PC-9 (cell line): Measurements from ENCODE around the gene RBCK1. TPM values are rescaled to one million over a fixed set of nuclear protein-coding genes. Genes with fewer than 3 reads are reported as not detected.
A peak's percentile ranks its signal among the peaks of the same experiment; 100 is the strongest.
"Not testable (repeated sequence)": the region's sequence is repeated elsewhere in the genome, so short reads cannot be mapped to it uniquely, and the experiment has no call there.

Experiments
- BruUV-seq: library from RNA; stranded (reverse); fragments of 400-500 nt; replicated peaks from 2 replicates; lab custom pipeline; 2021; lab: Mats Ljungman, UMichigan
- CTCF ChIA-PET: fragments of 300-600 bp; sonication (Branson Sonifier 250); formaldehyde crosslinking; loops from one replicate; lab custom pipeline; 2022; ENCODE audit warnings: antibody characterized with exemption; lab: Charles Lee
- POLR2A ChIA-PET: fragments of 300-600 bp; sonication (Branson Sonifier 250); formaldehyde crosslinking; loops from one replicate; lab custom pipeline; 2022; ENCODE audit warnings: antibody characterized with exemption; ENCODE audit not compliant: unreplicated experiment; lab: Charles Lee
- DNase-seq, 2 experiments: peaks; one replicate each; pipeline versions ENCODE4 v3.0.0 to v3.0.0-alpha.2; 2015 to 2022; ENCODE audit warnings: mixed read lengths in 1 of 2
- H2AFZ ChIP-seq: fragments of 200-600 bp; sonication (generic); 2 replicates; pipeline ENCODE4 v1.8.1; 2017; ENCODE audit warnings: antibody characterized with exemption
- H3F3A ChIP-seq: fragments of 200-600 bp; sonication (generic); 2 replicates; pipeline ENCODE4 v1.8.1; 2017; ENCODE audit warnings: antibody characterized with exemption, mild to moderate bottlenecking, low read depth; ENCODE audit not compliant: insufficient read depth
- H3K27ac ChIP-seq: fragments of 200-600 bp; sonication (generic); 2 replicates; pipeline ENCODE4 v1.6.1; 2016; ENCODE audit warnings: mixed run types
- H3K27me3 ChIP-seq: fragments of 200-600 bp; sonication (generic); 2 replicates; pipeline ENCODE4 v1.6.1; 2016; ENCODE audit warnings: low read depth, mixed run types; ENCODE audit not compliant: insufficient read depth
- H3K36me3 ChIP-seq: fragments of 200-600 bp; sonication (generic); 2 replicates; pipeline ENCODE4 v1.6.1; 2016; ENCODE audit warnings: low read depth, mixed run types
- H3K4me1 ChIP-seq: fragments of 200-600 bp; sonication (generic); replicated peaks from 2 replicates; pipeline ENCODE4 v1.6.1; 2016; ENCODE audit warnings: mixed run types; ENCODE audit not compliant: insufficient read depth
- H3K4me2 ChIP-seq: fragments of 200-600 bp; sonication (generic); 2 replicates; pipeline ENCODE4 v1.6.1; 2017; ENCODE audit warnings: mixed run types
- H3K4me3 ChIP-seq: fragments of 200-600 bp; sonication (generic); 2 replicates; pipeline ENCODE4 v1.6.1; 2016; ENCODE audit warnings: mixed run types
- H3K79me2 ChIP-seq: fragments of 200-600 bp; sonication (generic); 2 replicates; pipeline ENCODE4 v1.6.1; 2017; ENCODE audit warnings: low read depth, mixed run types
- H3K9me2 ChIP-seq: fragments of 200-600 bp; sonication (generic); 2 replicates; pipeline ENCODE4 v1.8.1; 2017; ENCODE audit warnings: mild to moderate bottlenecking; ENCODE audit not compliant: insufficient read depth
- H3K9me3 ChIP-seq: fragments of 200-600 bp; sonication (generic); 2 replicates; pipeline ENCODE4 v1.8.1; 2016; ENCODE audit warnings: low read depth; ENCODE audit not compliant: insufficient read depth
- H4K20me1 ChIP-seq: fragments of 200-600 bp; sonication (generic); 2 replicates; pipeline ENCODE4 v1.8.1; 2017; ENCODE audit not compliant: insufficient read depth
- CTCF ChIP-seq: fragments of 200-600 bp; sonication (generic); conservative IDR thresholded peaks from 2 replicates; pipeline ENCODE4 v1.6.1; 2017; ENCODE audit warnings: mixed run types, antibody characterized with exemption, mild to moderate bottlenecking, moderate library complexity
- EZH2 ChIP-seq: fragments of 200-600 bp; sonication (generic); IDR thresholded peaks from 2 replicates; pipeline ENCODE4 v1.8.0; 2017; ENCODE audit warnings: antibody characterized with exemption, low read depth
- intact Hi-C: fragments of 100-400 bp; cut with micrococcal nuclease; formaldehyde crosslinking; loops from one replicate; pipeline ENCODE4 v1.10.0; 2022; ENCODE audit not compliant: unreplicated experiment
- total RNA-seq: library from RNA; stranded (reverse); gene quantifications from 2 replicates; pipeline ENCODE4 v1.2.3, GENCODE V29; 2021

RBCK1 gene
- total RNA-seq, 1 experiment from 2014 or later, result 176 TPM

- no TSS peak for BruUV-seq
- DNase-seq, result no peak
- TF ChIP-seq CTCF (no peak), EZH2 (no peak)
- peaks cover 86% of the 10 kb centered on the region for H3F3A ChIP-seq
- peaks cover 90% of the 10 kb centered on the region for H3K79me2 ChIP-seq
- intact Hi-C loops, result no loop called here
- H3K27ac ChIP-seq, result no peak overlapping the region; the same call in none of the 2 replicates
- CTCF ChIA-PET, result no interaction called here
- POLR2A ChIA-PET, result no interaction called here
- no peaks in the 10 kb centered on the region for H3K27me3 ChIP-seq
- peaks cover 97% of the 10 kb centered on the region for H3K36me3 ChIP-seq
- peaks cover 93% of the 10 kb centered on the region for H4K20me1 ChIP-seq
- H3K9me2 ChIP-seq, result no peaks in the 10 kb centered on the region
- no peak overlapping the region for H2AFZ ChIP-seq
- H3K4me1 ChIP-seq, result peaks cover 17% of the 10 kb centered on the region
- H3K9me3 ChIP-seq, result no peaks in the 10 kb centered on the region
- H3K4me3 ChIP-seq, result no peak overlapping the region
- no peak overlapping the region for H3K4me2 ChIP-seq
Measured at GRCh38 chr20:388034-388994, 19.8 kb upstream of the RBCK1 start.

- Histone ChIP-seq H3K36me3 (peaks cover 95% of the 10 kb centered on the region), H2AFZ (no peak overlapping the region), H4K20me1 (peaks cover 93% of the 10 kb centered on the region), H3K4me1 (peaks cover 8% of the 10 kb centered on the region), H3K27me3 (no peaks in the 10 kb centered on the region), H3K9me3 (no peaks in the 10 kb centered on the region), H3K4me3 (no peak overlapping the region), H3K4me2 (no peak overlapping the region), H3F3A (peaks cover 88% of the 10 kb centered on the region), H3K9me2 (no peaks in the 10 kb centered on the region), H3K27ac (no peak overlapping the region; the same call in 1 of the 2 replicates), H3K79me2 (peaks cover 89% of the 10 kb centered on the region)
- no TSS peak for BruUV-seq
- intact Hi-C loops, result no loop called here
- DNase-seq, result no peak
- CTCF ChIA-PET, result no interaction called here
- POLR2A ChIA-PET, result no interaction called here
- no peak for TF ChIP-seq CTCF
- TF ChIP-seq EZH2, result no peak
Measured at GRCh38 chr20:389220-389619, 18.9 kb upstream of the RBCK1 start.

GRCh38 chr20:391041-391711 lies 16.9 kb upstream of the RBCK1 start:
- Histone ChIP-seq H3K4me1 (no peaks in the 10 kb centered on the region), H3K9me3 (no peaks in the 10 kb centered on the region), H4K20me1 (peaks cover 96% of the 10 kb centered on the region), H3K36me3 (peaks cover 95% of the 10 kb centered on the region), H3K4me3 (no peak overlapping the region), H3K79me2 (peaks cover 88% of the 10 kb centered on the region), H3K27me3 (no peaks in the 10 kb centered on the region), H3K4me2 (no peak overlapping the region), H3K9me2 (no peaks in the 10 kb centered on the region), H2AFZ (no peak overlapping the region), H3F3A (peaks cover 95% of the 10 kb centered on the region), H3K27ac (no peak overlapping the region)
- DNase-seq, result no peak
- CTCF ChIA-PET, result no interaction called here
- no TSS peak for BruUV-seq
- TF ChIP-seq CTCF (no peak), EZH2 (no peak)
- POLR2A ChIA-PET, result no interaction called here
- intact Hi-C loops, result no loop called here

GRCh38 chr20:393296-393695 lies 14.8 kb upstream of the RBCK1 start:
- H3K4me1 ChIP-seq, H3K9me3 ChIP-seq, DNase-seq, H3K9me2 ChIP-seq, CTCF ChIA-PET, H2AFZ ChIP-seq, H3K4me3 ChIP-seq, H3K27me3 ChIP-seq, BruUV-seq, intact Hi-C loops, H3K4me2 ChIP-seq: not testable (repeated sequence)
- H3K27ac ChIP-seq, result 0 out of 2 replicates have a peak overlapping the region, but pooled peaks have one; percentile 6
- POLR2A ChIA-PET, result interaction anchor here (0.6 kb wide), 1 partner anchor 13 kb away, joined by 3 read pairs; the partner anchor contains the start of gene TRIB3
- H3F3A ChIP-seq, result peaks cover 97% of the 10 kb centered on the region
- H3K79me2 ChIP-seq, result peaks cover 66% of the 10 kb centered on the region
- H4K20me1 ChIP-seq, result peaks cover 89% of the 10 kb centered on the region
- H3K36me3 ChIP-seq, result peaks cover 93% of the 10 kb centered on the region
